Measurements from ENCODE around the gene RACGAP1. TPM values are rescaled to one million over a fixed set of nuclear protein-coding genes. Genes with fewer than 3 reads are reported as not detected.

Gene RACGAP1, protein sequence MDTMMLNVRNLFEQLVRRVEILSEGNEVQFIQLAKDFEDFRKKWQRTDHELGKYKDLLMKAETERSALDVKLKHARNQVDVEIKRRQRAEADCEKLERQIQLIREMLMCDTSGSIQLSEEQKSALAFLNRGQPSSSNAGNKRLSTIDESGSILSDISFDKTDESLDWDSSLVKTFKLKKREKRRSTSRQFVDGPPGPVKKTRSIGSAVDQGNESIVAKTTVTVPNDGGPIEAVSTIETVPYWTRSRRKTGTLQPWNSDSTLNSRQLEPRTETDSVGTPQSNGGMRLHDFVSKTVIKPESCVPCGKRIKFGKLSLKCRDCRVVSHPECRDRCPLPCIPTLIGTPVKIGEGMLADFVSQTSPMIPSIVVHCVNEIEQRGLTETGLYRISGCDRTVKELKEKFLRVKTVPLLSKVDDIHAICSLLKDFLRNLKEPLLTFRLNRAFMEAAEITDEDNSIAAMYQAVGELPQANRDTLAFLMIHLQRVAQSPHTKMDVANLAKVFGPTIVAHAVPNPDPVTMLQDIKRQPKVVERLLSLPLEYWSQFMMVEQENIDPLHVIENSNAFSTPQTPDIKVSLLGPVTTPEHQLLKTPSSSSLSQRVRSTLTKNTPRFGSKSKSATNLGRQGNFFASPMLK
- total RNA-seq = 54.8 and 57.2 TPM in 2 replicates

GRCh38 chr12:50025187-50026059, at the start of gene RACGAP1:
RACGAP1 (minus strand) TSS chr12:50025494; CDS start chr12:50016715, 8,779 bp downstream.

GRCh38 chr12:50057000-50057841, 31.9 kb upstream of the RACGAP1 start, which contains the start of gene ASIC1:
ASIC1 (plus strand) TSS chr12:50057596; CDS start chr12:50058767, 1,171 bp downstream.

DNA sequence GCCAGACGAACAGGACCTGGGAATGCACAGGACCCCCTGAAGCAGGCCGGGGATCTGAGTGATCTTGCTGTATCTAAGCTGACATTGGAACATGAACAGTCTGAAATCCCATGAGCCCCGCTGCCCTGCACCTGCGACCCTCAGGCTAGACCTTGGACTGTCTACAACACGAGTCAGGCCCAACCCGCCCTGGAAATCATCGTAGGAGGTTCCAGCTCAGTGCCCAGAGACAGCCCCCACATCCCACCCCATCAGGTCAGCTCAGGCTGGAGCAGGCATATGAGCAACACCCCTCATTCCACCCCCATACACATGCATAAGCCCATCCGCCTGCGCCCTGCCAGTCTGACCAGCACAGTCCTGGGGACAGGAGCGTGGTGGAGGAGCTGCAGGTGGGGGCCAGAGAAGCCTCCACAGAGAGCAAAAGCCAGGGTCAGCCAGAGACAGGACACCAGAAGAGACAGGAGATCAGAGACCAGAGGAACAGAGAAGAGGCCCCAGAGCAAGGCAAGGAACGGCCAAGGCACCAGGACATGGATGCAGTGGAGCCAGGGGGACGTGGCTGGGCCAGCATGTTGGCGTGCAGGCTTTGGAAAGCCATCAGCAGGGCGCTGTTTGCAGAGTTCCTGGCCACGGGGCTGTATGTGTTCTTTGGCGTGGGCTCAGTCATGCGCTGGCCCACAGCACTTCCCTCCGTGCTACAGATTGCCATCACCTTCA, 52.5 kb downstream of the RACGAP1 start, which contains the start of gene AQP6:
Gene AQP6 (plus strand): TSS at position 307 of the 720 bp plus-strand sequence. CDS start 227 bp downstream, at position 534.

GRCh38 chr12:49961111-49961922, 64.0 kb downstream of the RACGAP1 start, which contains the start of gene AQP5:
AQP5 (plus strand) TSS chr12:49961872; CDS start chr12:49962018, 146 bp downstream.

GRCh38 chr12:49950273-49951251, 74.7 kb downstream of the RACGAP1 start, which contains the start of gene AQP2:
AQP2 (plus strand) TSS chr12:49950737; CDS start chr12:49950831, 94 bp downstream.

Other genes starting within 250 kb of the RACGAP1 start
- 12.6 and 16.8 TPM in 2 replicates for gene NCKAP5L, start 197.1 kb downstream of the RACGAP1 start, total RNA-seq
- 1.6 and 2.8 TPM in 2 replicates for gene BCDIN3D, start 182.4 kb downstream of the RACGAP1 start, total RNA-seq
- gene FAIM2, start 121.6 kb downstream of the RACGAP1 start, total RNA-seq = not detected in 2 replicates
- gene AQP2, start 74.8 kb downstream of the RACGAP1 start, total RNA-seq = not detected in 2 replicates
- 1.2 and 3.7 TPM in 2 replicates for gene AQP5, start 63.6 kb downstream of the RACGAP1 start, total RNA-seq
- 0.14 TPM in 1 of 2 replicates, not detected in the other for gene AQP6, start 52.5 kb downstream of the RACGAP1 start, total RNA-seq
- 5.4 and 5.9 TPM in 2 replicates for gene ASIC1, start 32.1 kb upstream of the RACGAP1 start, total RNA-seq
- 41.6 and 74.7 TPM in 2 replicates for gene SMARCD1, start 59.8 kb upstream of the RACGAP1 start, total RNA-seq
- gene GPD1, start 78.5 kb upstream of the RACGAP1 start, total RNA-seq = 0.14 TPM in 1 of 2 replicates, not detected in the other
- gene COX14, start 86.7 kb upstream of the RACGAP1 start, total RNA-seq = 57.8 and 64.6 TPM in 2 replicates
- 22.3 and 53.7 TPM in 2 replicates for gene CERS5, start 141.9 kb upstream of the RACGAP1 start, total RNA-seq

All from airway epithelial cell (primary cell).